DND-41 (cell line): ENCODE results near the gene SUN1.

Source experiments
- CTCF ChIP-seq: IDR thresholded peaks from 2 replicates; pipeline ENCODE4 v1.5.1; 2012; ENCODE audit warnings: borderline replicate concordance, low read length, moderate library complexity, mild to moderate bottlenecking; ENCODE audit not compliant: poor library complexity, severe bottlenecking; ENCODE audit errors: extremely low read depth
- EZH2 ChIP-seq: IDR thresholded peaks from 3 replicates; pipeline ENCODE4 v1.6.1; 2012; ENCODE audit warnings: borderline replicate concordance, low read depth, mild to moderate bottlenecking, moderate library complexity, low read length, inconsistent platforms; ENCODE audit not compliant: severe bottlenecking

DNA sequence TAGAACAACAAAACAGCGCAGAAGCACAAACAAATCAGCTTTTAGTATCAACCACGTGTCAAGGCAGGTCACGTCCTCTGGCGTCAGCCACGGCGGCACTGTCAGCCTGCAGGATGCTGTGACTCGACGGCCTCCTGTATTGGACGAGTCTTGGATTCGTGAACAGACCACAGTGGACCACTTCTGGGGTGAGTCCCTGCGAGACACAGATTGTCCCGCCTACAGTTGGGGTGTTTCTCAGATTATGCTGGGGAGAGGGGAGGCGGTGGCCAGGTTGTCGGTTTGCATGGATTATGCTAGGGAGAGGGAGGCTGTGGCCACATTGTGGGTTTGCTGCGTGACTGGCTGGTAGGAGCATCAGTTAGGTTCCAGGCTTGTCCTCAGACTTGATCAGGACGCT, 9.7 kb downstream of the SUN1 start:
- TF ChIP-seq CTCF, result no peak
- no peak for TF ChIP-seq EZH2
